ENCODE measurements around the gene SLC30A2.

DNA sequence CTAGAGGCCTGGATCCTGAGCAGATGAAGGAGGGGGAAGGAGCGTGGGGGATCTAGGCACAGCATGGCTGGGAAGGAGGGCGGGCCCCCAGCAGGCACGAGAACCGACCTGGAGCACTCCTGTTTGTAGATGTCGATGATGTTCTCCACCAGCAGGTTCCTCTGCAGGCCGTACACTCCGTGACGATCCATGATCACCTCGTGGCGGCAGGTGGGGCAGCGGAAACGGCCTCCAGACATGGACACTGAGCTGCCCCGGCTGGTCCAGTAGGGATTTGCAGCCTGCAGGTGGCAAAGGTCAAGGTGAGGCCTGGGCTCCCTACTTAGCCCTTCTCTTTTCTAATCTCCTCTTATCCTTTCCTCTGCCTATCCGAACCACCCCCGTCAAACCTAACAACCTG lies 20.2 kb upstream of the SLC30A2 start:
- TF ChIP-seq, protein P1, sequence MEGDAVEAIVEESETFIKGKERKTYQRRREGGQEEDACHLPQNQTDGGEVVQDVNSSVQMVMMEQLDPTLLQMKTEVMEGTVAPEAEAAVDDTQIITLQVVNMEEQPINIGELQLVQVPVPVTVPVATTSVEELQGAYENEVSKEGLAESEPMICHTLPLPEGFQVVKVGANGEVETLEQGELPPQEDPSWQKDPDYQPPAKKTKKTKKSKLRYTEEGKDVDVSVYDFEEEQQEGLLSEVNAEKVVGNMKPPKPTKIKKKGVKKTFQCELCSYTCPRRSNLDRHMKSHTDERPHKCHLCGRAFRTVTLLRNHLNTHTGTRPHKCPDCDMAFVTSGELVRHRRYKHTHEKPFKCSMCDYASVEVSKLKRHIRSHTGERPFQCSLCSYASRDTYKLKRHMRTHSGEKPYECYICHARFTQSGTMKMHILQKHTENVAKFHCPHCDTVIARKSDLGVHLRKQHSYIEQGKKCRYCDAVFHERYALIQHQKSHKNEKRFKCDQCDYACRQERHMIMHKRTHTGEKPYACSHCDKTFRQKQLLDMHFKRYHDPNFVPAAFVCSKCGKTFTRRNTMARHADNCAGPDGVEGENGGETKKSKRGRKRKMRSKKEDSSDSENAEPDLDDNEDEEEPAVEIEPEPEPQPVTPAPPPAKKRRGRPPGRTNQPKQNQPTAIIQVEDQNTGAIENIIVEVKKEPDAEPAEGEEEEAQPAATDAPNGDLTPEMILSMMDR (IDR thresholded peaks at IDR 0.05) = no peak
- no peak for TF ChIP-seq ZFX (IDR thresholded peaks at IDR 0.05; ENCODE audit: borderline replicate concordance)

Data from 22Rv1 (cell line).